HL-60/S4 treated with phorbol 12-myristate 13-acetate at 8.2 ng/mL for 4 days and 3 days (cell line): ENCODE data around the gene MRPL39.

Experiments used
- in situ Hi-C: fragments of 300-500 bp; cut with MboI; formaldehyde crosslinking; loops from 2 replicates; pipeline ENCODE4 v1.15.0; 2022; ENCODE audit warnings: low sequenced_read_pairs

The MRPL39 gene

DNA sequence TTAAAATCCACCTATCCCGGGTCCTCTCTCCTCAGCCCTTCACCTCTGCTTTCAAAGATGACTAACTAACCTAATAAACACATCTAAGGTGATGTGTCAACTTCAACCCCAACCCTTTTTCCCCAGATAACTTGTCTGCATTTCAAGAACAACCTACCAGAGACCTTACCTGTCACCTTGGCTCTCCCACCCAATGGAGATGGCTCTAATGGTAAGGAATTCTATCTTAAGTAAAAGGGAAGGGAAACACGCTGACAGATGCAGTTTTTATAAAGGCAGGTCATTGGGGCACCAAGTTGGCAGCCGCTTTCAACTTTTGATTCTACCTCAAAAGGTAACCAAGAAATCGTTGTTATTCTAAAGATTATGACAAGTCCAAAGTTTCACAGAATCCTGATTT is 37.6 kb downstream of the MRPL39 start:
- in situ Hi-C loops = no loop called here

DNA sequence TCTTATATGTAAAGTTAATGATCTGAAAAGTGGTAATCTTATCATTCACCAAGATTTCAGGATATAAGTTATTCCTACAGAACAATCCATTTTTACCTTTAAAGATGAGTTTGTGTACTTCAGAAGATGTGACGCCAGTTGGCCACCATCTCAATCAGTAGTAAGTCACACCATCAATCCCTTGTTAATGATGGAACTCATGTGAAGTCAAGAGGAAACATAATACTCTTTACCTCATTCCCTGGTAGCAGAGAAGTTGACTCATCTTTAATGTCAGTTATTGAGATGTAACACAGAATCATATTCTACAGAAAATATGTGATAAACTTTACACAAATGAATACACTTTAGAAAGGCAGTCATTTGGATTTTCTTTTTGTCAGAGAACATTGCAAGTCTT is 38.2 kb downstream of the MRPL39 start:
- in situ Hi-C loops = no loop called here

DNA sequence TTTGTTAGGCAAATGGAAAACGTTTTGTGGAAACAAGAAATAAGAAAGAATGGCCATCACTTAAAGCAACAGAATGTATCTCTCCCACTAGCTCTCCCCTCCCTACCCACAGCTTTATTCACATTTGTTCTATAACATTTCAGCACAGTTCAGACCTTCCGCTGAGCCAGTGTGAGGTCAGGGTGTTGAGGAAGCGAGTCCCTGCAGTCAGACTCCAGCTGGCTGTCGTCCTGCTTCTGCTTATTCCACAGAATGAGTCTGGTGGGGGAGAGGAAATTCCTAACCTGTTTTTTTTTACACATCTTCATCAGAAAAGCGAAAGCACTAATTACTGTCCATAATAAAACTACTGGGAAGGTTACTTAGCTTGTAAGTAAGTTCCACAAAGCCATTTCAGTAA is 39.0 kb downstream of the MRPL39 start:
- in situ Hi-C loops = no loop called here

DNA sequence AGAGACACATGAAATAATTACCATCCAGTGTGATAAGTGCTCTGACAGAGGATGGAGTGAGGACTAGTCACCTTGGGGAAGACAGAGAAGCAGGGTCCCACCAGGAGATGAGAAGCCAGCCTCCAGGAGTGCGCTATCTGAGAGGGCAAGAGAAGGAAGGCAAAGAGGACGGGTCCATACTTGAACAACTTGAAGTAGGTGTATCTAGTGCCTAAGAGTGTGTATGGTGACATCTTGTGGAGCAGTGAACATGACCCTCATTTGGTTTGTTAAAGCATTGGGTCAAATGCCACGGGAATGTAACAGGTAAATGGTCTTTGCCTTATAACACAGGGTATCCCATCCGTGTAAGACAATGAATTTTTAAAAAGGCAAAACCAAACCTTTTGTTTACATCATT is 39.8 kb downstream of the MRPL39 start:
- in situ Hi-C loops = no loop called here

GRCh38 chr21:25566645-25567044 is 40.6 kb downstream of the MRPL39 start:
- in situ Hi-C loops = no loop called here

GRCh38 chr21:25565272-25566211 is 41.7 kb downstream of the MRPL39 start:
- in situ Hi-C loops = no loop called here

DNA sequence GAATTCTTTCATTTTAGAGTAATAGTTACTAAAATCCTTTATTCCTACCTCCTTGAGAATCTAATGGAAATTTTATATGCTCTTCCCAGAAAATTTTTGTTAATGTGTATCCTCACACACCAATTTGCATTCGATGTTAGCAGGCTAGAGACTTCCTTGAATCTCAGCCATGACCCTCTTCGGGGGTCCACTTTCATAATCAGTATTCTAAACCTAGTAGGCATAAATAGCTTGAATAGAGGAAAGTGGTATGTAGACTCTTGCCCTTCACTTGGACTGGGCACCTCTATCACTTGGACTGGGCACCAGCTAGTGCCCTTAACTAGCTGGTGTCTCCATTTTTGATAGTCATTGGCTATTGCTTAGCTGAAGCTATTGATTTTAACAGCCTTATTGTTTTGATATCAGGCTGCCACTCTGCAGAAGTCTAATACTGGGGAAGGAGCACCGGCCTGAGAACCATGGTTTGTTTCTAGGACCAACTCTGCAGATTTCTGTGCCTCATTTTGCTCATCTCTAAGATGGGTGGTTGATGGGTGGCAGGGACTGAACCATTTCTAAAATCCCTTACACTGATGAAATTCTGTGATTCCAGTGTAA is 42.8 kb downstream of the MRPL39 start:
- in situ Hi-C loops = no loop called here

DNA sequence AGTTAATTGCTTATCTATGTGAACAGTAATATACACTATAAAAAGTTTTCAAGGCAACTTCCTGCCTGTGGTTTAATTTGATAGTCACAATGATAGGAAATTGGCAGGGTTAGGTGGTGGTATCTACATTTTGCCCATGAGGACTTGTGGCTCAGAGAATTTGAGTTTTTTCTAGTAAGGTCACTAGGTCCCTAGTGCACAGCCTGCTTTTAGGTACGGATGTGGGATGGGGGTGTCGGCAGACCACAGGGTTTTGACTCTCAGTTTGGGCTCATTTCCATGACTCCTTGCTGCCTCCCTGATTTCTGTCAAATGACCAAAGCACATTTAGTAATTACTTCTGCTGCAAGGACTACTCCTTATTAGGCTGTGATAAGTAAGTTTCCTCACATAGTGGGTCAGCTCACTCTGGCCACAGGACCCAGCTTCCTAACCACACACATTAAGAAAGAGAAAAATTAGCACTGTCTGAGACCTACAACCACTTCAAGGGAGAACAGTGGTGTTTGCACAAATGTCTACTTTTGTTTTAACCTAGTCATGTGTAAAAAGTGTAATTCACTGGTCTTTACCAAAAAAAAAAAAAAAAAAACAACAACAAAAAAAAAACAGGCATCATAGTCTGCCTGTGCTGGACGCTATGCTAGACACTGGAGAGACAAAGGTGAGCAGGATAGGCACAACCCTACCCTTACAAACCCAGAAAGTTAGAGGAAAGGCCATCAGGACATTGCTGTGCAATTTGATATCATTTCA is 43.7 kb downstream of the MRPL39 start:
- in situ Hi-C loops = no loop called here

- in situ Hi-C loops = no loop called here
These were observed 44.6 kb downstream of the MRPL39 start for GRCh38 chr21:25562660-25563059.

GRCh38 chr21:25561668-25562641 is 45.3 kb downstream of the MRPL39 start:
- in situ Hi-C loops = no loop called here

- in situ Hi-C loops = no loop called here
These were observed 46.4 kb downstream of the MRPL39 start for GRCh38 chr21:25560891-25561290.

- in situ Hi-C loops = no loop called here
These were observed 47.0 kb downstream of the MRPL39 start for GRCh38 chr21:25560271-25560685.

GRCh38 chr21:25559746-25560145 is 47.5 kb downstream of the MRPL39 start:
- in situ Hi-C loops = no loop called here

- in situ Hi-C loops = no loop called here
These were observed 49.2 kb downstream of the MRPL39 start for GRCh38 chr21:25558123-25558522.

DNA sequence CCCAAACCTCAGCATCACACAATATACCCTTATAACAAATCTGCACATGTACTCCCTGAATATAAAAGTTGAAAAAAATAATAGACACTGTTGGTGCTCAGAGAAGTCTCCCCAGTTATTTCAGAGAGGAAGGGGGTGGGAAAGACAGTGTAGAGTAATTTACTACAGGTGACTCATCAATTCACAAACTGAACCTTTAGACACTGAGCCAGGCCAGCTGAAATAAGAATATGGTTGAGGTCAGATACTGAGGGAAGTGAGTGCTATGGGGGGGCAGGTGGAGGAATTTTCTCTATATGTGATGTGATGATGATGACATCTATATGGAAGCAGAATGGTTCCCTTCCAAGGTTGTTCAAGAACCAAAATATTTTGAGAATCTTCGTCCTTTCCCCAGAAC is 50.1 kb downstream of the MRPL39 start:
- in situ Hi-C loops = no loop called here

- in situ Hi-C loops = no loop called here
These were observed 51.2 kb downstream of the MRPL39 start for GRCh38 chr21:25556091-25556490.

DNA sequence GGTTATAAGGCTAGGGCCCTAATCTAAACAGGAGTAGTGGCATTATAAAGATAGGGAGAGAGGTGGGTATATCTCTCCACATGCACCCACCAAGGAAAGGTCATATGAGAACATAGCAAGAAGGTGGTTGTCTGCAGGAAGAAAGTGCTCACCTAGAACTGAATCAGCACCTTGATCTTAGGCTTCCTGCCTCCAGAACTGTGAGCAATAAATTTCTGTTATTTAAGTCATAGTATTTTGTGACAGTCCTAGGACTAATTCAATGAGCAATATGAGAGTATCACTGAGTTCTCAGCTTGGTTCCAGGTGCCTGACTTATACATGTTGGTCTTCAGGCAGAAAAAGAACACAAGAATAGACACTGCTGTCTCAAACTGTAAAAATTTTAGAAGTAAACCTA is 51.8 kb downstream of the MRPL39 start:
- in situ Hi-C loops = no loop called here

DNA sequence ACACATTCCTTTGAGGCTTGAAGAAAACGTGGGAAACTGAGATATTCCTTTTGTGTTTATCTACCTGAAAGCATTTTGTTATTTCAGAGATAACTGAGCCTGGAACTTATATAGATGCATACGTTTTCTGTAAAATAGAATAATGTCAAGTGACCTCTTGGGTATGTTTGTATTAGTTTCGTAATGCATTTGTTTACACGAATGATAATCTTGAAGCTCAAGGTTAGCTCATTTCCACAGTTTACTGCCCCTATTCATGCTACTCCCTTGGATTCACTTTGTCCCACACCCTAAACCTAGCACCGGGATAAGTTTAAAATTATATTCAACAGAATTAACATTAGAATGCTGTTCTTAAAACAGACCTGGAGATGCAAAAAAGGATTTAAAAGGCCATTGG is 54.4 kb downstream of the MRPL39 start:
- in situ Hi-C loops = no loop called here

DNA sequence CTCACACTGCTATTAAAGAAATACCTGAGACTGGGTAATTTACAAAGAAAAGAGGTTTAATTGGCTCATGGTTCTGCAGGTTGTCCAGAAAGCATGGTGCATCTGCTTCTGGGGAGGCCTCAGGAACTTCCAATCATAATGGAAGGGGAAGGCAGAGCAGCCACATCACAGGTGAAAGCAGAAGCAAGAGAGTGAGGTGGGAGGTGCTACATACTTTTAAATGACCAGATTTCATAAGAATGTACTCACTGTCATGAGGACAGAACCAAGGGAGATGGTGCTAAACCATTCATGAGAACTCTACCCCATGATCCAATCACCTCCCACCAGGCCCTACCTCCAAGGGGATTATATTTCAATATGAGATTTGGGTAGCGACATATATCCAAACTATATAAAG is 55.7 kb downstream of the MRPL39 start:
- in situ Hi-C loops = no loop called here

DNA sequence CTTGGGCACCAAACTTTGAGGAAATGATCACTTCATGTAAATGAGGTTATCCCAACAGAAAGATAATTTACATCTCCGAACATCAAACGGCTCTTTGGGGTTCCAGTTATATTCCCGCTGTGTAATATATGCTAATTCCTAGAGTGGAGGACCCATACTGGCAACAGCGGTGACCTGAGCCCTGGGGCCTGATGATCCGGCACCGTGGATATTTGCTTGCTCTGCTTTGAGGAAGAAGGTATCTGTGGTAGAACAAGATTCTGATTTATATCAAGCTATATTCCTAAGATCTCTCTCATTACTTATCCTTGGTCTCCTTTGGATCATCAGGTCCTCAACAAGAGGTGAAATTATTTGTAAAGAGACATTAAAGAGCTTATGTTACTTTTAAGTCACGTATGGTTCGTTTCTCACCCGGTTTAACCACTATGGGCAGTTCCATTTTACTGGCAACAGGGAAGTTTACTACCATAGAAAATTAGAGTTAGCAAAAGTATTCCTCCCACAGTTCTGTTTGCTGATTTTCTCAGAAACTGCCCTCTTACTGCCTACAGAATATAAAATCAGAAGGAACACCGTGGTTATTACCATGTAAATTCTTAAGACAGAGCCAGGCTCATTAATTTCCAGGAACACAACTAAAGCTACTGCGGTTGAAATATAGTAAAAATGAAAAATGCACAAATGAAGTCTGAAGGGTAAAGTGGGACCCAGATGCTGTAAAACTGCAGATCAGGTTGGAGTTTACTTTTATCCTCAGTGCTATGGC is 56.7 kb downstream of the MRPL39 start:
- in situ Hi-C loops = no loop called here
